NCI-H82 (cell line): ENCODE measurements around the gene LRRC40.
"Not testable (repeated sequence)": the region's sequence is repeated elsewhere in the genome, so short reads cannot be mapped to it uniquely, and the experiment has no call there.

Source experiments
- DNase-seq: peaks from one replicate; lab custom pipeline; 2025; lab: John Stamatoyannopoulos, UW

Gene LRRC40

GRCh38 chr1:70205434-70206118 lies at the start of gene LRRC40:
TSS of gene LRRC40 (minus strand) at chr1:70205579. CDS start at chr1:70205540, 39 bp downstream.
- peak; percentile 98 for DNase-seq

- no peak for DNase-seq
These were observed 43.4 kb upstream of the LRRC40 start for GRCh38 chr1:70248729-70249128.

- DNase-seq = no peak
These were observed 42.4 kb upstream of the LRRC40 start for GRCh38 chr1:70247768-70248167.

GRCh38 chr1:70247122-70247521 lies 41.7 kb upstream of the LRRC40 start:
- no peak for DNase-seq

GRCh38 chr1:70239940-70240339 lies 34.6 kb upstream of the LRRC40 start:
- DNase-seq = no peak

- DNase-seq = no peak
These were observed 29.4 kb upstream of the LRRC40 start for GRCh38 chr1:70234733-70235132.

GRCh38 chr1:70231475-70231874 lies 26.1 kb upstream of the LRRC40 start:
- DNase-seq = no peak

- no peak for DNase-seq
These were observed 23.3 kb upstream of the LRRC40 start for GRCh38 chr1:70228670-70229069.

GRCh38 chr1:70227439-70227838 lies 22.1 kb upstream of the LRRC40 start:
- no peak for DNase-seq

- no peak for DNase-seq
These were observed 19.6 kb upstream of the LRRC40 start for GRCh38 chr1:70224954-70225353.

GRCh38 chr1:70222716-70223235 lies 17.4 kb upstream of the LRRC40 start:
- no peak for DNase-seq

GRCh38 chr1:70221238-70222121 lies 16.1 kb upstream of the LRRC40 start, which contains the start of gene SRSF11:
TSS of gene SRSF11 (plus strand) at chr1:70221380. CDS start at chr1:70221637, 257 bp downstream.
- peak; percentile 97 for DNase-seq

- DNase-seq = peak; percentile 31
These were observed 15.3 kb upstream of the LRRC40 start for GRCh38 chr1:70220517-70221237.

GRCh38 chr1:70220015-70220414 lies 14.6 kb upstream of the LRRC40 start:
- no peak for DNase-seq

GRCh38 chr1:70211541-70211940 lies 6.2 kb upstream of the LRRC40 start:
- DNase-seq = no peak

GRCh38 chr1:70210820-70211219 lies 5.4 kb upstream of the LRRC40 start:
- DNase-seq = no peak

- no peak for DNase-seq
These were observed 2.9 kb upstream of the LRRC40 start for GRCh38 chr1:70208292-70208691.

- no peak for DNase-seq
These were observed 2.1 kb upstream of the LRRC40 start for GRCh38 chr1:70207492-70207891.

- DNase-seq = not testable (repeated sequence)
These were observed 1.5 kb upstream of the LRRC40 start for GRCh38 chr1:70206833-70207232.

GRCh38 chr1:70205071-70205433 lies 327 bp downstream of the LRRC40 start:
- DNase-seq = no peak

GRCh38 chr1:70204600-70204999 lies 779 bp downstream of the LRRC40 start:
- peak; percentile 43 for DNase-seq

- no peak for DNase-seq
These were observed 1.2 kb downstream of the LRRC40 start for GRCh38 chr1:70204139-70204538.
